ENCODE results near the gene PSMD14.
A peak's percentile ranks its signal among the peaks of the same experiment; 100 is the strongest.

Gene PSMD14

GRCh38 chr2:161283926-161284325 is 24.3 kb upstream of the PSMD14 start:
- no peak for DNase-seq (ENCODE audit: low read depth)
- no peak for TF ChIP-seq CTCF (IDR thresholded peaks at IDR 0.05; ENCODE audit: insufficient read depth, low read depth, low read length, missing control alignments)
- no peak overlapping the region for H3K4me3 ChIP-seq (ENCODE audit: low read depth, low read length)

GRCh38 chr2:161303535-161304050 is 4.6 kb upstream of the PSMD14 start:
- H3K4me3 ChIP-seq (ENCODE audit: low read depth, low read length): no peak overlapping the region
- no peak for TF ChIP-seq CTCF (IDR thresholded peaks at IDR 0.05; ENCODE audit: insufficient read depth, low read depth, low read length, missing control alignments)
- no peak for DNase-seq (ENCODE audit: low read depth)

GRCh38 chr2:161306919-161307318 is 1.3 kb upstream of the PSMD14 start:
- no peak for TF ChIP-seq CTCF (IDR thresholded peaks at IDR 0.05; ENCODE audit: insufficient read depth, low read depth, low read length, missing control alignments)
- H3K4me3 ChIP-seq (ENCODE audit: low read depth, low read length): no peak overlapping the region
- DNase-seq (ENCODE audit: low read depth): no peak

GRCh38 chr2:161307676-161308075 is 549 bp upstream of the PSMD14 start:
- DNase-seq (ENCODE audit: low read depth): no peak
- peak overlapping the region; percentile 92 for H3K4me3 ChIP-seq (ENCODE audit: low read depth, low read length)
- TF ChIP-seq CTCF (IDR thresholded peaks at IDR 0.05; ENCODE audit: insufficient read depth, low read depth, low read length, missing control alignments): no peak

GRCh38 chr2:161312996-161313395 is 4.8 kb downstream of the PSMD14 start:
- no peak overlapping the region for H3K4me3 ChIP-seq (ENCODE audit: low read depth, low read length)
- no peak for DNase-seq (ENCODE audit: low read depth)
- no peak for TF ChIP-seq CTCF (IDR thresholded peaks at IDR 0.05; ENCODE audit: insufficient read depth, low read depth, low read length, missing control alignments)

- DNase-seq (ENCODE audit: low read depth): no peak
- TF ChIP-seq CTCF (IDR thresholded peaks at IDR 0.05; ENCODE audit: insufficient read depth, low read depth, low read length, missing control alignments): no peak
- H3K4me3 ChIP-seq (ENCODE audit: low read depth, low read length): no peak overlapping the region
Measured at GRCh38 chr2:161315380-161315779, 7.2 kb downstream of the PSMD14 start.

- no peak for TF ChIP-seq CTCF (IDR thresholded peaks at IDR 0.05; ENCODE audit: insufficient read depth, low read depth, low read length, missing control alignments)
- no peak overlapping the region for H3K4me3 ChIP-seq (ENCODE audit: low read depth, low read length)
- no peak for DNase-seq (ENCODE audit: low read depth)
Measured at GRCh38 chr2:161316701-161317100, 8.5 kb downstream of the PSMD14 start.

All from GM12865 (cell line).